GM12875 (cell line): Measurements from ENCODE around the gene KLF8.
"Not testable (repeated sequence)": the region's sequence is repeated elsewhere in the genome, so short reads cannot be mapped to it uniquely, and the experiment has no call there.

Experiments
- H3K4me3 ChIP-seq: one replicate; pipeline ENCODE4 v1.5.1; 2011; ENCODE audit warnings: low read depth, low read length, control low read depth
- TF ChIP-seq, protein P1 (sequence below): IDR thresholded peaks from 2 replicates; pipeline ENCODE4 v1.5.1; 2011; ENCODE audit warnings: low read depth, mild to moderate bottlenecking, control low read depth, inconsistent platforms, low read length, moderate library complexity, borderline replicate concordance; ENCODE audit not compliant: insufficient read depth

Gene KLF8

DNA sequence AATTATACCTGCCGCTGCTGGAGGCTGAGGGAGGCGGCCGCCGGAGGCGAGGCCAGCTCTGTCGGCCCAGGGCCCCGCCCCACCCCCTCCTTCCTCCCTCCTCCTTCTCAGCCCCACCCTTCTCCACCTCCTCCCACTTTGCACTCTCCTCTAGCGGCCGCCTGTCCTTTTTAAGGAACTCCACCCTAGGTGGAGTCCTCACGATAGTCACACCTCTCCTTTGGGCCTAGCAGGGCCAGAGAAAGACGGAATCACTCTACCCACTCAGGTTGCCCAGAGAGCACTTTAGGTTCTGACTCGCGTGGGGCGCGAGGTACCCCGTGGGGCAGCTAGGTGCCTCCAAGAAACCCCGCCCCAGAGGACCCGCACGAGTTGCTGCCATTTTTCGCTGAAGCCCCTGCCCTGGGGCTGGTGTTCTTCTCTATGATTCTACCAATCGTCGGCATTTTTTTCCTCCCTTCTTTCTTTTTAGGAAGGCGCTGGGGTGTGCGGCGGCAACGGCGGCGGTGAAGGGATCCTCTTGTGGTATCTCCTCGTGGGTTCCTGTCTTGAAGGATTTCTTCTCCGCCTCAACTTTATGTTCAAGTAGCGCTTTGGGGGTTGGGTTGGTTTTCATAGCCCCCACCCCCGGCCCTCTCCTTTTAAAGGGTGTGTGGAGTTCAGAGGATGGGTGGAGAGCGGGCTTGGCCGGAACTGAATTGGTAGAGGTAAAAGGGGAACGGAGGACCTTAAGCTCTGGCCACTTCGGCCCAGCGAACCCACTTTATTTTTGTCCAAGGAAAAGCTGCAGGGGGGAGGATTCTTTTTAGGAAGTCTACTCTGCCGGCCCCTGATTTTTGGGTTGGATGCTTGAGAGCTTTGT is at the start of gene KLF8:
KLF8 (plus strand) TSS at position 136 of the 862 bp plus-strand sequence. CDS start 979 bp downstream, outside the sequence.
- H3K4me3 ChIP-seq = peak within 1 kb of the TSS; percentile 52
- TF ChIP-seq, protein P1, sequence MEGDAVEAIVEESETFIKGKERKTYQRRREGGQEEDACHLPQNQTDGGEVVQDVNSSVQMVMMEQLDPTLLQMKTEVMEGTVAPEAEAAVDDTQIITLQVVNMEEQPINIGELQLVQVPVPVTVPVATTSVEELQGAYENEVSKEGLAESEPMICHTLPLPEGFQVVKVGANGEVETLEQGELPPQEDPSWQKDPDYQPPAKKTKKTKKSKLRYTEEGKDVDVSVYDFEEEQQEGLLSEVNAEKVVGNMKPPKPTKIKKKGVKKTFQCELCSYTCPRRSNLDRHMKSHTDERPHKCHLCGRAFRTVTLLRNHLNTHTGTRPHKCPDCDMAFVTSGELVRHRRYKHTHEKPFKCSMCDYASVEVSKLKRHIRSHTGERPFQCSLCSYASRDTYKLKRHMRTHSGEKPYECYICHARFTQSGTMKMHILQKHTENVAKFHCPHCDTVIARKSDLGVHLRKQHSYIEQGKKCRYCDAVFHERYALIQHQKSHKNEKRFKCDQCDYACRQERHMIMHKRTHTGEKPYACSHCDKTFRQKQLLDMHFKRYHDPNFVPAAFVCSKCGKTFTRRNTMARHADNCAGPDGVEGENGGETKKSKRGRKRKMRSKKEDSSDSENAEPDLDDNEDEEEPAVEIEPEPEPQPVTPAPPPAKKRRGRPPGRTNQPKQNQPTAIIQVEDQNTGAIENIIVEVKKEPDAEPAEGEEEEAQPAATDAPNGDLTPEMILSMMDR = no peak

DNA sequence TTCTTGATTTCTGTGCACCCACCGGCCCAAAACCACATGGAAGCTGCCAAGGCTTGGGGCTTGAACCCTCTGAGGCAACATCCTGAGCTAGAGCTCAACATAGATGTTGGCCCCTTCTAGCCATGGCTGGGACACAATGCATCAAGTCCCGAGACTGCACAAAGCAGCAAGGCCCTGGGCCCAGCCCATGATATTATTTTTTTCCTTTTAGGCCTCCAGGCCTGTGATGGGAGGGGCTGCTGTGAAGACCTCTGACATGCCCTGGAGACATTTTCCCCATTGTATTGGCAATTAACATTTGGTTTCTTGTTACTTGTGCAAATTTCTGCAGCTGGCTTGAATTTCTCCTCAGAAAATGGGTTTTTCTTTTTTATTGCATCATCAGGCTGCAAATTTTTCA is 25.2 kb upstream of the KLF8 start:
- not testable (repeated sequence) for H3K4me3 ChIP-seq

DNA sequence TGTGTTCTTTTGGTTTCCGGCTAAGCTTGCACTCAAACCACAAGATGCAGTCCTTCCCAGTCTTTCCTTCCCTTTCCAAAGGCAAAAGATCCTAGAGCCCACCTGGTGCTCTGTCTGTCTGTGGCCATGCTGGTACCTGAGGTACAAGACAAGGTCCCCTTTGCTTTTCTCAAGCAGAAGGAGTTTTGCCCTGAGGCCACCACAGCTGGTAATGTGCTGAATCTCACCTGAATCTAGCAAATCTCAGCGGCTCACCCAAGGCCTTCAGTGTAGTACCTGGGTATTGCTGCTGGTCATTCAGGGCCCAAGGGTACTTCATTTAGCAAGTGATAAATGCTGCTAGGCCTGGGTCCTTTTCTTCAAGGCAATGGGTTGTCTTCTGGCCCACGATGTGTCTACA is 20.5 kb upstream of the KLF8 start:
- no peak overlapping the region for H3K4me3 ChIP-seq
- TF ChIP-seq, protein P1 = no peak

DNA sequence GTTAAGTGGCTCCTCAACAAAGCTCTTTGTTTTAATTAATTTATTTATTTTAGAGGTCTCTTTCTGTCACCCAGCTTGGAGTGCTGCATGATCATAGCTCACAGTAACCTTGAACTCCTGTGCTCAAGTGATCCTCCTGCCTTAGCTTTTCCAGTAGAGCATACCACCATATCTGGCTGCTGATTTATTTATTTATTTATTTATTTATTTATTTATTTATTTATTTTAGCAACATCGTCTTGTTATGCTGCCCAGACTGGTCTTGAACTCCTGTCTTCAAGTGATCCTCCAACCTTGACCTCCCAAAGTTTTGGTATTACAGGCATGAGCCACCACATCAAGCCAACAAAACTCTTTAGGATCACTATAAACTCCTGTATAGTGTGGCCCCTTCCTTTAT is 15.8 kb upstream of the KLF8 start:
- H3K4me3 ChIP-seq = no peak overlapping the region
- TF ChIP-seq, protein P1 = no peak

DNA sequence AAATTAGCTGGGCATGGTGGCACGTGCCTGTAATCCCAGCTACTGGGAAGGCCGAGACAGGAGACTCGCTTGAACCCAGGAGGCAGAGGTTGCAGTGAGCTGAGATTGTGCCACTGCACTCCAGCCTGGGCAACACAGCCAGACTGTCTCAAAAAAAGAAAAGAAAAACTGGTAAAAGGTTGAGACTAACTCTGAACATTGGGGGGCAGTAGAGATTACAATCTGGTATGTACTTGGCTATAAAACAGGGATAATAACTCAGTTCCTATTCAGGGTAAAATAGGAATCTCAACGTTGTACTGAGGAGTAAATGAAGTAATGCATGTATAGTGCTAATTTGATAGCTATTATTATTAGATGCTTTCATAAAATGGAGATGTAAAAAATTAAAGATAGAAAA is 12.5 kb upstream of the KLF8 start:
- H3K4me3 ChIP-seq = no peak overlapping the region
- TF ChIP-seq, protein P1 = 0 out of 2 replicates have a peak, but pooled peaks have one; percentile 1

DNA sequence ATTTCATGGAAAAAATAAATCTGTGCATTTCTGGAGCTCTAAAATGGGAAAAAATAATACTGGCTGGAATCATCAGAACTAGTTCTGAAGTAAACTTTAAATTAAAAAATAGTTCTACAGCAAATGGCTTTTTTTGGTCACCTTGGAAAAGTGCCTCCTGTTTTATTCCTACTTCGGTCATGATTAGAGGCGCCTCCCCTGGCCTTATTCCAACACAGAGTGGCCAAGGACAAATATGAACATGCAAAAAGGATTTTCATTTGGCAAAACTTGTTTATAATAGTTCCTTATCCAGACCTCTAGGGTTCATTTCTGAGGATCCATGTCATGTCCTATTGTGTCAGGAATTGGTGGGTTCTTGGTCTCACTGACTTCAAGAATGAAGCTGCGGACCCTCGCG is 11.1 kb upstream of the KLF8 start:
- H3K4me3 ChIP-seq = no peak overlapping the region

DNA sequence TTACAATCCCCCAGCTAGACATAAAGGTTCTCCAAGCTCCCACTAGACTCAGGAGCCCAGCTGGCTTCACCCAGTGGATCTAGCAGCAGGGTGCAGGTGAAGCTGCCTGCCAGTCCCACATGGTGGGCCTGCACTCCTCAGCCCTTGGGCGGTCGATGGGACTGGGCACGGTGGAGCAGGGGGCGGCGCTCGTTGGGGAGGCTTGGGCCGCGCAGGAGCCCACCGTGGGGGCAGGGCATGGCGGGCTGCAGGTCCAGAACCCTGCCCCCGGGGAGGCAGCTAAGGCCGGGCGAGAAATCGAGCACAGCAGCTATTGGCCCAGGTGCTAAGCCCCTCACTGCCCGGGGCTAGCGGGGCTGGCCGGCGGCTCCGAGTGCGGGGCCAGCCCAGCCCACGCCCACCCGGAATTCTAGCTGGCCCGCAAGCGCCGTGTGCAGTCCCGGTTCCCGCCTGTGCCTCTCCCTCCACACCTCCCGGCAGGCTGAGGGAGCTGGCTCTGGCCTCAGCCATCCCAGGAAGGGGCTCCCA is 9.6 kb upstream of the KLF8 start:
- no peak overlapping the region for H3K4me3 ChIP-seq
- TF ChIP-seq, protein P1 = no peak

More for the DNA sequence above, 11.1 kb upstream of the KLF8 start:
- TF ChIP-seq, protein P1 = no peak
